ENCODE data around the gene PKN1. TPM values are rescaled to one million over a fixed set of nuclear protein-coding genes. Genes with fewer than 3 reads are reported as not detected.

Gene PKN1
- total RNA-seq, 1 donor from 2014 or later: 85.9 TPM

DNA sequence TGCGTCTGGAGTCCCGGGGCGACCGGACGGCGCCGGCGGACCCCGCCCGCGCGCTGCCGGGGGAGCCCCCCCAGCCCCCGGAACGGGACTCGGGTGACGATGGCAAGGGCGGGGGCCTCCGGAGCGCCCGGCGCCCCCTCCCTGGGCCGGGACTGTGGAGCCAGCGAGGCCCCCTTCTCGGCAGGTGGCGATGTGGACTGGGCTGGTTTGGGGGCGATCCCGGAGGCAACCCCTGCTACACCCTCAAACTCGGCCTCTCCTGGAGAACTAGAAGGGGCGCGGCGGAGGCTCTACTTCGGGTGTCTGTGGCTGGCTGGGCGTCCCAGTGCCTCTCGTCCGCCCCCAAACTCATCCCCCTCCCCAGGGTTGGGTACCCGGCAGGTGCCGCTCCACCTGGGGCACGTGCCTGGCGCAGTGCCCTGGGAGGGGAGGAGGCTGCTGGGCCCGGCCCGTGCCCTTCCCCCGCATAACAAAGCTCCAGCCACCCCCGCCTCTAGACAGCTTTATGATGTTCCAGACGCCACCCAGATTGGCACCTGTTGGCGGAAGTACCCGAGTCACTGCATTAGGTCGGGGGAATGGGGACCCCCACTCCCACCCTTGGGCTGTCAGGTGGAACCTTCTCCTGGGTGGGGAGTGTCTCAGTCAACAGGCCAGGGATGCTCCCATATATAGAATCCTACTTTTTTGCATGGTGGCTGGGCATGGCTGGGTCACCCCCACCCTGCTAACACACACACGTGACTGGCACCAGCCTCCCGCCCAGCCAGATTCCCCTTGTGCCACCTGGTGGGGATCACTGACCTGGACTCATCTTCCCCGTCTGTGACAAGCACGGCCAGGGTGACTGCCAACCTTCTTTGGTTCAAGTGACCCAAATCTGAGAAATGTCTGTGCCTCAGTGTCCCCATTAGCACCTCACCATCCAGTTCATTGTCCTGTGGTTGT is 722 bp downstream of the PKN1 start:
- Mint-ChIP-seq H3K27ac (peak overlapping the region; percentile 66), H3K27me3 (ENCODE audit: low read depth) (peaks cover 16% of the 10 kb centered on the region), H3K4me1 (peaks cover 17% of the 10 kb centered on the region), H3K4me3 (peak overlapping the region; percentile 63), H3K36me3 (no peaks in the 10 kb centered on the region), H3K9me3 (no peaks in the 10 kb centered on the region)
- TF ChIP-seq, protein P1, sequence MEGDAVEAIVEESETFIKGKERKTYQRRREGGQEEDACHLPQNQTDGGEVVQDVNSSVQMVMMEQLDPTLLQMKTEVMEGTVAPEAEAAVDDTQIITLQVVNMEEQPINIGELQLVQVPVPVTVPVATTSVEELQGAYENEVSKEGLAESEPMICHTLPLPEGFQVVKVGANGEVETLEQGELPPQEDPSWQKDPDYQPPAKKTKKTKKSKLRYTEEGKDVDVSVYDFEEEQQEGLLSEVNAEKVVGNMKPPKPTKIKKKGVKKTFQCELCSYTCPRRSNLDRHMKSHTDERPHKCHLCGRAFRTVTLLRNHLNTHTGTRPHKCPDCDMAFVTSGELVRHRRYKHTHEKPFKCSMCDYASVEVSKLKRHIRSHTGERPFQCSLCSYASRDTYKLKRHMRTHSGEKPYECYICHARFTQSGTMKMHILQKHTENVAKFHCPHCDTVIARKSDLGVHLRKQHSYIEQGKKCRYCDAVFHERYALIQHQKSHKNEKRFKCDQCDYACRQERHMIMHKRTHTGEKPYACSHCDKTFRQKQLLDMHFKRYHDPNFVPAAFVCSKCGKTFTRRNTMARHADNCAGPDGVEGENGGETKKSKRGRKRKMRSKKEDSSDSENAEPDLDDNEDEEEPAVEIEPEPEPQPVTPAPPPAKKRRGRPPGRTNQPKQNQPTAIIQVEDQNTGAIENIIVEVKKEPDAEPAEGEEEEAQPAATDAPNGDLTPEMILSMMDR (IDR thresholded peaks at IDR 0.05; ENCODE audit: unreplicated experiment): no peak
- no peak for DNase-seq (ENCODE audit: low spot score in 2 of 2, unreplicated experiment in 2 of 2)

DNA sequence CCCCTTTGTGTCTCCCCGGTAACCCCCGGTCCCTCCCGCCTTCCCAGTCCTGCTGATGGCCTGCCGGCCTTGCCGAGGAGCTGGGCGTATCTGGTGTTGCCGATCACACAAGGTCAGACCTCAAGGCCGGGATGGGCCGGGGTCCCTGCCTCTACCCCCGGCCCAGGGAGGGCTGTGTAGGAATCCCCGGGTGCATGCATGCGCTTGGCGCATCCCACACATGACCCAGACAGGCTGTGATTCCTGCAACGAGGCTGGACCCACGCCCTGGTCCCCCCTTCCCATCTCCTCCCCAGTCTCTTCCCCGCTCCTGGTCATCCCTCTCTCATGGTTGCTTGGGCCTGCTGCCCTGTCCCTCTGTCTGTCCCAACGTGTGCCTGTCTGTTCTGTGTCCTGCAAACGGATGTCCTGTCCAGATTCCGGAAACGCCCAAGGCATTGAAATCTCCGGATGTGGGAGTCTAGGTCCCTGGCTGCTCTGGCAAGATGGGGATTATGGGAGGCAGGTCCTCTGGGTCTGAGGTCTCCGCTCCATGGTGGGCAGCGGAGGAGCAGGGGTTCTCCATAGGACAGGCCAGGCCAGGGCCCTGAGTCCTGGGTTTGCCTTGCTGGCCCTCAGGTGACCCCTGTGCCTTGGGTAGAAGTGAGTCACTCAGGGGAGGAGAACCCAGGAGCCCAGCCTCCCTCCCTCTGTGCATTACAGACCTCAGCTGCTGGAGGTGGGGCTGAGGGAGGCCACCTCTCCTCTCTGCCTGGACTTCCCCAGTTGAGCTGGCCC is 1.6 kb downstream of the PKN1 start:
- H3K4me1 Mint-ChIP-seq: peaks cover 22% of the 10 kb centered on the region
- TF ChIP-seq, protein P1 (IDR thresholded peaks at IDR 0.05; ENCODE audit: unreplicated experiment): no peak
- DNase-seq (ENCODE audit: low spot score in 2 of 2, unreplicated experiment in 2 of 2): no peak
- peaks cover 16% of the 10 kb centered on the region for H3K27me3 Mint-ChIP-seq (ENCODE audit: low read depth)
- peak overlapping the region; percentile 63 for H3K4me3 Mint-ChIP-seq
- H3K9me3 Mint-ChIP-seq: no peaks in the 10 kb centered on the region
- H3K27ac Mint-ChIP-seq: peak overlapping the region; percentile 86
- no peaks in the 10 kb centered on the region for H3K36me3 Mint-ChIP-seq

DNA sequence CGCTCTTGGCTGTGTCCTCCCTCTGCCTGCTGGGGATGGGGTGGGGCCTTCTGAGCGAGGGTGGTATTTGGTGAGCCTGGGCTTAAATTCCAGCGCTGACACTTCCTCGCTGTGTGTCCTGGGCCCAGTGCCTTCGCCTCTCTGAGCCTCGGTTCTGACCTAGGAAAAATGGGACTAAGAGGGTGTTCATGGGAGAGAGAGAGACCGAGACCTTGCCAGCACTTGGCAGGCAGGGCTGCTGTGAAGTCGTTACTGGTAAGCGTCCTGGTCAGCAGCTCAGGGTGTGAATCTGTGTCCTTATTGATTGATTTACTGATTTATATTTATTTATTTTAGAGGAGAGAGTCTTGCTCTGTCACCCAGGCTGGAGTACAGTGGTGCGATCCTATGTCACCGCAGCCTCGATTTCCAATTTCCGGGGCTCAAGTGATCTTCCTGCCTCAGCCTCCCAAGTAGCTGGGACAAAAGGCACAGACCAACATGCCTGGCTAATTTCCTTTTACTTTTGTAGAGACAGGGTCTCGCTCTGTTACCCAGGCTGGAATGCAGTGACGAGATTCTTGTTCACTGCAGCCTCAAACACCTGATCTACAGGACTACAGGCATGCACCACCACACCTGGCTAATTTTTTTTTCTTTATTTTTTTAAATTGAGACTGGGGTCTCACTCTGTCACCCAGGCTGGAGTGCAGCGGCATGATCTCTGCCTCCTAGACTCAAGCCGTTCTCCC is 2.4 kb downstream of the PKN1 start:
- Mint-ChIP-seq H3K36me3 (no peaks in the 10 kb centered on the region), H3K27me3 (ENCODE audit: low read depth) (peaks cover 13% of the 10 kb centered on the region), H3K27ac (peak overlapping the region; percentile 34), H3K4me1 (peaks cover 29% of the 10 kb centered on the region), H3K4me3 (peak overlapping the region; percentile 33), H3K9me3 (no peaks in the 10 kb centered on the region)
- no peak for DNase-seq (ENCODE audit: low spot score in 2 of 2, unreplicated experiment in 2 of 2)
- TF ChIP-seq, protein P1 (IDR thresholded peaks at IDR 0.05; ENCODE audit: unreplicated experiment): no peak

DNA sequence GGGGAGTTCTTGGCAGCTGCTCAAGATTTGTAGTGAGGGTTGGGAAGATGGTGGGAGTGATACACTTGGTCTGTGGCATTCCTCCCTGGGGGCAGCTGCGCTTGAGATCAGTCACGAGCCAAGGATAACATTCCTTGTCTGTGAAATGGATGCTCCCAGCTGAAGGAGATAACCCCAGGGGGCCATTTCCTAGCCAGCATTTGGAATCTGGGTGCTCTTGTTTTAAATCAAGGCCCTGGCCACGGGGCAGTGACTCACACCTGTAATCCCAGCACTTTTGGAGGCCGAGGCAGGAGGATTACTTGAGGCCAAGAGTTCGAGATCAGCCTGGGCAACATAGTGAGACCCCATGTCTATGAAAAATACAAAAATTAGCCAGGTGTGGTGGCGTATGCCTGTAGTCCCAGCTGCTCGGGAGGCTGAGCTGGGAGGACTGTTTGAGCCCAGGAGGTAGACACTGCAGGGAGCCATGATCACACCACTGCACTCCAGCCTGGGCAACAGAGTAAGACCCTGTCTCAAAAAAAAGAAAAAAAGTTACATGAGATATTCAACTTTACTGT is 4.6 kb downstream of the PKN1 start:
- Mint-ChIP-seq H3K4me1 (peaks cover 26% of the 10 kb centered on the region), H3K4me3 (no peak overlapping the region), H3K9me3 (no peaks in the 10 kb centered on the region), H3K36me3 (peaks cover 5% of the 10 kb centered on the region), H3K27ac (no peak overlapping the region), H3K27me3 (ENCODE audit: low read depth) (no peaks in the 10 kb centered on the region)
- TF ChIP-seq, protein P1 (IDR thresholded peaks at IDR 0.05; ENCODE audit: unreplicated experiment): no peak
- DNase-seq (ENCODE audit: low spot score in 2 of 2, unreplicated experiment in 2 of 2): no peak

DNA sequence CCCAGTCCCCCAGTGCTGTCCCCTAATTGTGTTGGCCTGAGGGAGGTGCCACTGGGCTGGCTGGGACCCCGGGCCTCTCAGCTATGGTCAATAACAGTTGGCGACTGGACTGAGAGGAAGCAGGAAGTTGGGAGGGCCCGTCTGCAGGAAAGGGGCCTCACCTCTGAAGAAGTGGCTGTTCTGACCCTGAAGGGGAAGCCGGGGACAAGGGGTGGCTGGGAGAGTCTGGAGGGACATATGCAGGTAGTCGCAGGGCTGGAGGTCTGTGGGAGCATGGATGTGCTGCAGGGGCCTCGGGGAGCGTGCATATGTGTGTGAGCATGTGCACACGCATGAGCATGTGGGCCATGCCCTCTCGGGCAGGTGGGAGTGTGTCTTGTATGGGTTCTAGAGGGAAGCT is 5.9 kb downstream of the PKN1 start:
- TF ChIP-seq, protein P1 (IDR thresholded peaks at IDR 0.05; ENCODE audit: unreplicated experiment): no peak
- Mint-ChIP-seq H3K36me3 (peaks cover 15% of the 10 kb centered on the region), H3K9me3 (no peaks in the 10 kb centered on the region), H3K4me3 (no peak overlapping the region), H3K4me1 (peaks cover 24% of the 10 kb centered on the region), H3K27ac (peak overlapping the region; percentile 47), H3K27me3 (ENCODE audit: low read depth) (no peaks in the 10 kb centered on the region)
- no peak for DNase-seq (ENCODE audit: low spot score in 2 of 2, unreplicated experiment in 2 of 2)

Data from mesothelial cell of epicardium (in vitro differentiated cells).